Calu3 (cell line): ENCODE data around the gene NRIP1. TPM values are rescaled to one million over a fixed set of nuclear protein-coding genes. Genes with fewer than 3 reads are reported as not detected.

Experiments used
- BruUV-seq: library from RNA; stranded (reverse); fragments of 400-500 nt; replicated peaks from 2 replicates; lab custom pipeline; 2021; lab: Mats Ljungman, UMichigan
- CTCF ChIA-PET: fragments of 300-600 bp; sonication (Branson Sonifier 250); formaldehyde crosslinking; loops from one replicate; lab custom pipeline; 2022; ENCODE audit warnings: antibody characterized with exemption; lab: Charles Lee
- DNase-seq: peaks from one replicate; pipeline ENCODE4 v3.0.0; 2022
- H3K27ac Mint-ChIP-seq: one replicate; pipeline ENCODE4 v1.8.0; 2022; ENCODE audit warnings: mixed read lengths; ENCODE audit not compliant: unreplicated experiment
- H3K27me3 Mint-ChIP-seq: one replicate; pipeline ENCODE4 v1.8.0; 2022; ENCODE audit warnings: mixed read lengths; ENCODE audit not compliant: unreplicated experiment
- H3K36me3 Mint-ChIP-seq: one replicate; pipeline ENCODE4 v1.8.0; 2022; ENCODE audit warnings: mild to moderate bottlenecking, moderate library complexity, mixed read lengths; ENCODE audit not compliant: insufficient read depth, unreplicated experiment
- H3K4me1 Mint-ChIP-seq: one replicate; pipeline ENCODE4 v1.8.0; 2022; ENCODE audit warnings: mild to moderate bottlenecking, low read depth, mixed read lengths; ENCODE audit not compliant: unreplicated experiment
- H3K4me3 Mint-ChIP-seq: one replicate; pipeline ENCODE4 v1.8.0; 2022; ENCODE audit warnings: mild to moderate bottlenecking, low read depth, moderate library complexity, mixed read lengths; ENCODE audit not compliant: unreplicated experiment
- H3K9me3 Mint-ChIP-seq: one replicate; pipeline ENCODE4 v1.8.0; 2022; ENCODE audit warnings: low read depth, mixed read lengths; ENCODE audit not compliant: unreplicated experiment
- CTCF ChIP-seq: fragments of 200-600 bp; IDR thresholded peaks from one replicate; pipeline ENCODE4 v1.8.0; 2022; ENCODE audit warnings: antibody characterized with exemption; ENCODE audit not compliant: unreplicated experiment
- intact Hi-C: fragments of 100-400 bp; cut with micrococcal nuclease; formaldehyde crosslinking; loops from one replicate; pipeline ENCODE4 v1.10.0; 2022; ENCODE audit not compliant: unreplicated experiment
- total RNA-seq: library from RNA; stranded (reverse); gene quantifications from 2 replicates; pipeline ENCODE4 v1.2.3, GENCODE V29; 2022

NRIP1 gene
- total RNA-seq, 1 experiment from 2014 or later = 58.7 TPM

- CTCF ChIA-PET = no interaction called here
- BruUV-seq = no TSS peak
- no peak for TF ChIP-seq CTCF
These were observed 39.7 kb upstream of the NRIP1 start for GRCh38 chr21:15104470-15104869.

GRCh38 chr21:15098908-15099307 lies 34.1 kb upstream of the NRIP1 start:
- BruUV-seq = no TSS peak
- no peak for TF ChIP-seq CTCF
- CTCF ChIA-PET = no interaction called here

More at GRCh38 chr21:15104470-15104869, 39.7 kb upstream of the NRIP1 start:
- no peak overlapping the region for H3K4me3 Mint-ChIP-seq
- H3K36me3 Mint-ChIP-seq = no peaks in the 10 kb centered on the region
- no peaks in the 10 kb centered on the region for H3K9me3 Mint-ChIP-seq
- no peak overlapping the region for H3K27ac Mint-ChIP-seq
- no peaks in the 10 kb centered on the region for H3K27me3 Mint-ChIP-seq
- DNase-seq = no peak
- peaks cover 8% of the 10 kb centered on the region for H3K4me1 Mint-ChIP-seq
- intact Hi-C loops = no loop called here

GRCh38 chr21:15098181-15098580 lies 33.4 kb upstream of the NRIP1 start:
- CTCF ChIA-PET = no interaction called here
- Mint-ChIP-seq H3K36me3 (no peaks in the 10 kb centered on the region), H3K9me3 (no peaks in the 10 kb centered on the region), H3K27ac (no peak overlapping the region), H3K4me1 (peaks cover under 1% of the 10 kb centered on the region), H3K27me3 (no peaks in the 10 kb centered on the region), H3K4me3 (no peak overlapping the region)
- BruUV-seq = no TSS peak
- DNase-seq = no peak
- TF ChIP-seq CTCF = no peak
- intact Hi-C loops = no loop called here

More at GRCh38 chr21:15098908-15099307, 34.1 kb upstream of the NRIP1 start:
- no peak overlapping the region for H3K27ac Mint-ChIP-seq
- H3K27me3 Mint-ChIP-seq = no peaks in the 10 kb centered on the region
- no peaks in the 10 kb centered on the region for H3K36me3 Mint-ChIP-seq
- no peak for DNase-seq
- intact Hi-C loops = no loop called here
- H3K4me1 Mint-ChIP-seq = peaks cover 7% of the 10 kb centered on the region
- no peak overlapping the region for H3K4me3 Mint-ChIP-seq
- H3K9me3 Mint-ChIP-seq = no peaks in the 10 kb centered on the region

GRCh38 chr21:15097580-15097979 lies 32.8 kb upstream of the NRIP1 start:
- H3K36me3 Mint-ChIP-seq = no peaks in the 10 kb centered on the region
- no peaks in the 10 kb centered on the region for H3K9me3 Mint-ChIP-seq
- H3K4me1 Mint-ChIP-seq = no peaks in the 10 kb centered on the region
- H3K27me3 Mint-ChIP-seq = no peaks in the 10 kb centered on the region
- intact Hi-C loops = no loop called here
- BruUV-seq = no TSS peak
- no peak overlapping the region for H3K27ac Mint-ChIP-seq
- TF ChIP-seq CTCF = no peak
- DNase-seq = no peak
- CTCF ChIA-PET = no interaction called here
- H3K4me3 Mint-ChIP-seq = no peak overlapping the region
